ENCODE measurements around the gene PLCG1.

The PLCG1 gene

DNA sequence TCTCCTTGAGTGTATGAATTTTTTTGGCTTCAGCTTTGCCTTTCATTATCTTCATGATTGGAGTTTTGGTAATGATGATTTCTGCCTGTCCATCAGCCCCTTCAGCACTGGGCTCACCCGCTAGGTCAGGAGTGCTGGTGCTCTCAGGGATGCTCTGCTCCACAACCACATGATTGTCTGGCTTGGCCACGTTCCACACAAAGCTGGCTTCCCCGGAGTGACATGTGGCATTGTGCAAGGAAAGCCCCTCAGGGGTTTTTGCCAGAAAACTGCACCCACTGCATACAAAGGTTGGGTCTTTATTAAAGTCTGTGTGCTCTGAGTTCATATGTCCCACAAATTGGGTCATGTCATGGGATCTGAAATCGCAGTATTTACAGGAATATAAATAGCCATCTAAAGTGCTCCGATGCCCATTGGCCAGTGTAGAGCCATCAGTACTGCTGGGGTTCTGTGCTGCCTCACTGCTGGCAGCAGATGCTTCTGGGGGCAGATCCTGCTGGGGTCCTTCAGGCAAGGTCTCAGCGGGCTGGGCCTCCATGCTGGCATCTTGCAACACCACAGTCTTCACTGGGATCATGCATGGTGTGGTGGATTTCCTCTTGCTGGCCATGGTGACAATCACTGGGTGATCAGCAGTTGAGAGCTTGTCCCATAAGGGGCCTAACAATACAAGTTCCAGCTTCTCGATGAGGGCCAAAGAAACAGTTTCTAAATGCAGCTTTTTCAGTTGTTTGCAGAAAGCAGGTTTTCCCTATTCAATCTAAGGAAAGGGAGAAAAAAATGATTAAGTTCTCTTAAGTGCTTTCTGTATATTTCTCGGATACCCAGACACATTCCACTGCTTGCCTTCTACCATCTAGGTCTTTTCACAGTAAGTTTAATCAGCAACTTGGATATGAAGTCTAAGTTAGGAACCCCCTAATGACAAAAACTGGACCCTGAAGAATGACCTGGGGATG lies 67.2 kb downstream of the PLCG1 start:
- FAIRE-seq: no peak
- no peak for DNase-seq (ENCODE audit: insufficient read length)

DNA sequence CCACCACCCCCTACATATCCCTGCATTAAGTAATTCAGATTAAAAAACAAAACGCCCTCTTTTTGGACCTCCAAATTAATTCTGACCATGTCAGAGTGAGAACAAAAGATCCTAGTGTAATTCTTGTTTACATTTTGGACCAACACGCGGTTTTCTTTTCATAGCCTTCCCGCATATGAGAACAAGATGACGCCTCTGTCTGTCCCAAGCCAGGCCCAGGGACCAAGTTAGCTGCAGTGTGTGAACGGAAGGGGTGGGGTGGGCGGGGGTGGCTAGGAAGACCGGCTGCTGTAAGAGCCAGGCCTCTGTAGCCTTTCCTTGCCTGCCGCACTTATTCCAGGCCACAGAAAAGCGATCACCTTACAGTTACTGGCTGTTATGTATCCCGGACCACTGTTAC lies 68.0 kb downstream of the PLCG1 start:
- DNase-seq (ENCODE audit: insufficient read length) (no peak), FAIRE-seq (no peak)
- TF ChIP-seq TAF1 (IDR thresholded peaks at IDR 0.05; ENCODE audit: borderline replicate concordance, low read depth, low read length) (no peak), POLR2AphosphoS5 (IDR thresholded peaks at IDR 0.05; ENCODE audit: low read depth, low read length) (no peak), POLR2A (IDR thresholded peaks at IDR 0.05; ENCODE audit: low read depth, low read length) (no peak)

More for the DNA sequence above, 67.2 kb downstream of the PLCG1 start:
- TF ChIP-seq POLR2A (IDR thresholded peaks at IDR 0.05; ENCODE audit: low read depth, low read length) (no peak), TAF1 (IDR thresholded peaks at IDR 0.05; ENCODE audit: borderline replicate concordance, low read depth, low read length) (no peak), POLR2AphosphoS5 (IDR thresholded peaks at IDR 0.05; ENCODE audit: low read depth, low read length) (no peak)

GRCh38 chr20:41213150-41213820 lies 75.9 kb downstream of the PLCG1 start:
- TF ChIP-seq POLR2A (IDR thresholded peaks at IDR 0.05; ENCODE audit: low read depth, low read length): no peak
- no peak for TF ChIP-seq TAF1 (IDR thresholded peaks at IDR 0.05; ENCODE audit: borderline replicate concordance, low read depth, low read length)
- FAIRE-seq (no peak), DNase-seq (ENCODE audit: insufficient read length) (no peak)

GRCh38 chr20:41214202-41214601 lies 76.9 kb downstream of the PLCG1 start:
- TF ChIP-seq TAF1 (IDR thresholded peaks at IDR 0.05; ENCODE audit: borderline replicate concordance, low read depth, low read length): no peak
- TF ChIP-seq POLR2AphosphoS5 (IDR thresholded peaks at IDR 0.05; ENCODE audit: low read depth, low read length): no peak
- no peak for TF ChIP-seq POLR2A (IDR thresholded peaks at IDR 0.05; ENCODE audit: low read depth, low read length)
- DNase-seq (ENCODE audit: insufficient read length) (no peak), FAIRE-seq (no peak)

DNA sequence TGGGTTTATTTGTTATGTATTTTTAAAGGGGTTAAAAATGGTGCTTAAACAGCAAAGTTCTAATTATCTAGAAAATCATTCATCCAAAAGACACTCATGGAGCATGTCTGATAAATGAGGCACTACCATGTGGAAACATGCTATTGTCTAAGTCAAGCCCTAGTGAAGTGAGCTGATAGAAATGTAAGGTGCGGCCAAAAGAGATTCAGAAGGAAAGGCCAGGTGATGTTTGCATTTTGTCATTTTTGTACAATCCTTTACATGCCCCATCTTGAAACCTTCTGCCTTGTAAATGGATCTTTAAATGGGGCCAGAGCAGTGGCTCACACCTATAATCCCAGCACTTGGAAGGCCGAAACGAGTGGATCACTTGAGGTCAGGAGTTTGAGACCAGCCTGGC lies 77.3 kb downstream of the PLCG1 start:
- no peak for TF ChIP-seq POLR2AphosphoS5 (IDR thresholded peaks at IDR 0.05; ENCODE audit: low read depth, low read length)
- TF ChIP-seq TAF1 (IDR thresholded peaks at IDR 0.05; ENCODE audit: borderline replicate concordance, low read depth, low read length): no peak

DNA sequence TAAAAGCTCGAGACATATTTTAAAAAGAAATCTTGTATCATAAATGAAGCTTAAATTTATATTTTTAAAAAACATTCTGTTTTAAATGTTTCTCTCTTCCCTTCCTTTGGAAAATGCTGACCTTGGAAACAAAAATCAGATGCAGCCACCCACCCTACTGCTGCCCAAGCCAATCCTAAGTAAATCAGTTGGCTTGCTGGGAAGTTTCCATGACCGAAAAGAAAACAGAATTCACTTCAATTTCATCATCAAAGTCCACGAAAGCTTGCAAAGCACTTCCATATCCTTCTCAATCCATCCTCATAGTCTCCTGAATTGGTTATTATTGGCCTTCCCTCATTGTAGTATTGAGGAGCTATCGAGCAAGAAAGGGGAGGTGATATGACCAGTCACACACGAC lies 80.1 kb downstream of the PLCG1 start:
- FAIRE-seq: no peak
- no peak for DNase-seq (ENCODE audit: insufficient read length)
- TF ChIP-seq POLR2AphosphoS5 (IDR thresholded peaks at IDR 0.05; ENCODE audit: low read depth, low read length) (no peak), POLR2A (IDR thresholded peaks at IDR 0.05; ENCODE audit: low read depth, low read length) (no peak), TAF1 (IDR thresholded peaks at IDR 0.05; ENCODE audit: borderline replicate concordance, low read depth, low read length) (no peak)

More for the DNA sequence above, 77.3 kb downstream of the PLCG1 start:
- FAIRE-seq (no peak), DNase-seq (ENCODE audit: insufficient read length) (no peak)

DNA sequence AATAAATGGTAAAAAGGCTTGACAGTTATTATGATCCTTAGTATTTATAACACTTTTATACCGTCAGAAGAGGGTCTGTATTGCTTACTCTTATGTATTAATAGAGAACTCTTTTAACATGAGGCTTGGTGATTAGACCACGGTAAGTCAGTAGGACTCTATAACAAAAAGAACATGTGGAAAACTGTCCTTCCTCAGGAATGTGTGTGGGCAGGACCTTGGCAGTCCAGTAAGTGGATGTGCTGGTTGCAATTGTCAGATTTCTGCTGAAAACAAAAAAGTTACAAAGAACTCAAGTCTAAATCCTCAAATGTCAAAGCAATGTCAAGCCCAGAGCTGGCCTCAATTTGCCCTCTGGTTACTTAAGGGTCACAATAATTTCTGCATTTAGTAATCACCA lies 81.1 kb downstream of the PLCG1 start:
- FAIRE-seq (no peak), DNase-seq (ENCODE audit: insufficient read length) (no peak)
- TF ChIP-seq POLR2A (IDR thresholded peaks at IDR 0.05; ENCODE audit: low read depth, low read length) (no peak), TAF1 (IDR thresholded peaks at IDR 0.05; ENCODE audit: borderline replicate concordance, low read depth, low read length) (no peak), POLR2AphosphoS5 (IDR thresholded peaks at IDR 0.05; ENCODE audit: low read depth, low read length) (no peak)

DNA sequence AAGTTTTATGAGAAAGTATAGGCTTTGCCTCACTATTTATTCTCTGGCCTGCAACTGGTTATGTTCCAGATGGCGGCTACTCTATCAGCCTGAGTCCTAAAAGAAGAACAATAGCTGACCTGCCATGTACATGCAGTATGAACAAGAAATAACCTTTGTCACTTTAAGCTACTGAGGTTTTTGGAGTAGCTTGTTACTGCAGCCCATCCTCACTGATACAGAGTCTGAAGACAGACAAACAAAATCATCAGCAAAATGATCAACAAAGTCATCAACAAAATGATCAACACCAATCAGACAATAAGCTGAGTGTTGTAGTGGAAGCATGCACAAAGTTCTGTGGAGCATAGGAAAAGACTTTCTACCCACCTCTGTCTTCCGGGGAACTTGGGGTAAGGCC lies 82.5 kb downstream of the PLCG1 start:
- no peak for DNase-seq (ENCODE audit: insufficient read length)
- no peak for FAIRE-seq

DNA sequence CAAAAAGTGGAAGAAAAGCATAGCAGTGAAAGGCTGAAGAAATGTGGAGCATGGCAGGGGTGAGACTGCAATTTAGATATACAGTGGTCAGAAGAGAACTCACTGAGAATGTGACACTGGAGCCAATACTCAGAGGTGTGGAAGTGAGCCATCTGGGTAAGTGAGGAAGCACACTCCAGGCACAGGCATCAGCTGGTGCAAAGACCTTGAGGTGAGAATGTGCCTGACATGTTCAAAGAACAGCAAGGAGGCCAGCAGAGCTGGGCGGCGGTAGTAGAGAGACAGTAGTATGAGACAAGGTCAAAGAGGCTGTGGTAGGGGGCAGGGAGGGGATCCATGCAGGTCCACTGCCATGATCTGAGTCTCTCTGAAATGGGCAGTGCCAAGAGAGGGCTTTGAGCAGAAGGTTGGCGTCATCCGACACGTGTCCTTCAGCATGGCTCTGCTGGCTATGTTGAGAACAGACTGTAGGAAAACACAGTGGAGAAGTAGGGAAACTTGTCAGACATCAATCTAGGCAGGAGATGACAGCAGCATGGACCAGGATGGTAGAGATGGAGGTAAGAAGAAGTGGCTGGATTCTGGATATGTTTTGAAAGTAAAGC lies 84.4 kb downstream of the PLCG1 start:
- DNase-seq (ENCODE audit: insufficient read length) (no peak), FAIRE-seq (no peak)
- no peak for TF ChIP-seq POLR2A (IDR thresholded peaks at IDR 0.05; ENCODE audit: low read depth, low read length)
- no peak for TF ChIP-seq POLR2AphosphoS5 (IDR thresholded peaks at IDR 0.05; ENCODE audit: low read depth, low read length)
- no peak for TF ChIP-seq TAF1 (IDR thresholded peaks at IDR 0.05; ENCODE audit: borderline replicate concordance, low read depth, low read length)

More for the DNA sequence above, 82.5 kb downstream of the PLCG1 start:
- no peak for TF ChIP-seq POLR2A (IDR thresholded peaks at IDR 0.05; ENCODE audit: low read depth, low read length)
- TF ChIP-seq POLR2AphosphoS5 (IDR thresholded peaks at IDR 0.05; ENCODE audit: low read depth, low read length): no peak
- no peak for TF ChIP-seq TAF1 (IDR thresholded peaks at IDR 0.05; ENCODE audit: borderline replicate concordance, low read depth, low read length)

DNA sequence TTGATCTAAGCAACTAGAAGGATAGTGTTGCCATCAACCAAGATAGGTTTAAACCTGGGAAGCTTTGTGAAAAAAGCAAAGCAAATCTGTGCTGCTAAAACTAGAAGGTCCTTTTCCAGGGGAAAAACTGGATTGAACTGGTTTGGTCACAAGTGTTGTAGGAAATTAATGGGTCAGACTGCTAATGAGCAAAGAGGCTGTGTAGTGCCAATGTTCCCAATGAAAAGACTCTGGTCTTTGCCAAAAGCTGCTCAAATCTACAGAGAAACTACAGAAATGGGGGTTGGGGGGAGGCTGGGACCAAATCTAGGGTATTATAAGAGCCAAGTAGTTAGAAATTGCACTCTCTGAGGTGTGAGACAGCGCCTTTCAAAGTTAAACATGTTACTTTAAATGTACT lies 85.0 kb downstream of the PLCG1 start:
- no peak for DNase-seq (ENCODE audit: insufficient read length)
- no peak for FAIRE-seq
- TF ChIP-seq POLR2A (IDR thresholded peaks at IDR 0.05; ENCODE audit: low read depth, low read length) (no peak), TAF1 (IDR thresholded peaks at IDR 0.05; ENCODE audit: borderline replicate concordance, low read depth, low read length) (no peak), POLR2AphosphoS5 (IDR thresholded peaks at IDR 0.05; ENCODE audit: low read depth, low read length) (no peak)

DNA sequence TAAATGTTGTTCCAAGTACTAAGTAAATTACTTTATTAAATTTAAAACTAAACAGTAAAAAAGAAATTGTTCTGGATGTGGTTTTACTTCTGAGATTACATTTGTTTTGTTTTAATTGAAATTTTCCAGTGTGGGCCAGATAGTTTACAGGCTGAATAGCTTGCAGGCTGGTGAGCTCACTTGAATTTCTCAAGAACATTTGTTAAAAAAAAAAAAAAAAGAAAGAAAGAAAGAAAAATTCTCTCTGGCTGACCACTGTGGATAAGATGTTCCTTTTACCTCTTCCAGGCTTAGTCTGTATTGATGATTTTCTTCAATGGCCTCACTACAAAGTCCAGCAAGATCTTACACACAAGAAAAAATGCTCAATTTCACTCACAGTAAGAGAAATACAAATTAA lies 85.4 kb downstream of the PLCG1 start:
- no peak for TF ChIP-seq POLR2AphosphoS5 (IDR thresholded peaks at IDR 0.05; ENCODE audit: low read depth, low read length)
- TF ChIP-seq TAF1 (IDR thresholded peaks at IDR 0.05; ENCODE audit: borderline replicate concordance, low read depth, low read length): no peak
- no peak for TF ChIP-seq POLR2A (IDR thresholded peaks at IDR 0.05; ENCODE audit: low read depth, low read length)
- DNase-seq (ENCODE audit: insufficient read length): no peak
- no peak for FAIRE-seq

All from GM12892 (cell line).